Thyroid gland (tissue), 4 donors: ENCODE data around the gene DNAJB1.

Experiments
- CTCF ChIP-seq, 6 experiments: fragments of 200-600 bp in 3 of 6; fragments of 450-650 bp in 3 of 6; sonication (generic) in 3 of 6; IDR thresholded peaks; one replicate each; pipeline ENCODE4 v1.5.1; 2016 to 2019; ENCODE audit warnings: antibody characterized with exemption in 6 of 6, mild to moderate bottlenecking in 2 of 6, inconsistent platforms in 1 of 6, moderate library complexity in 1 of 6
- POLR2A ChIP-seq, 2 donors: fragments of 450-650 bp; IDR thresholded peaks; one replicate each; pipeline ENCODE4 v1.6.1; 2017; ENCODE audit warnings: antibody characterized with exemption in 2 of 2, mild to moderate bottlenecking in 2 of 2, moderate library complexity in 1 of 2

DNA sequence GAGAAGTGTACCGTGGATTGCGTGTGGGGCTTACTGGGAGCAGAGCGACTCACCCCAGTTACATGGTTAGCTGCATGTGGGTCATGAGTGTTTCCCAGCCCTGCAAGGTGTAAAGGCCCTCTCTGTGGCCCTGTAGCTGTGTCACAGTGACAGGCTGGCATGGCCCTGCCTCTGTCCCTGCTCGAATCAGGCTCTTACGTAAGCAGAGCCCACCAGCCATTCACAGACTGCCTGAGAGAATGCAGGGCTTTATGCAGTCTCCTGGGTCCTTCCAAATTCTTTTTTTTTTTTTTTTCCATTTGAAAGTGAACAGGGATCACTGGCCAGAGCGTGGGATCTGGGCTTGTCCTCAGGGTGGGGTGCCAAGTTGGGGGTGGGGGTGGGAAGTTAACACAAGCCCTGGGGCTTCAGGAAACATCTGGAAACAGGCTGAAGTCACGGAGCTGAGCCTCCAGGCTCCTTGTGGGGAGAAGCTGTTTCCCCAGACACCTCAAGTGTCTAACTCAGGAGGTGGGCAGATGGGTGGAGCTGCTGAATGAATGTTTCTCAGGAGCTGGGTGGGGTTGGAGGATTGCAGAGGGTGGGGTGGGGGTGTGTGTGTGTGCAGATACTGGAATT lies 24.6 kb upstream of the DNAJB1 start:
- TF ChIP-seq CTCF (IDR thresholded peaks at IDR 0.05) = no peak
- TF ChIP-seq POLR2A (IDR thresholded peaks at IDR 0.05) = no peak
